ENCODE data around the gene RNF187.

Gene RNF187

DNA sequence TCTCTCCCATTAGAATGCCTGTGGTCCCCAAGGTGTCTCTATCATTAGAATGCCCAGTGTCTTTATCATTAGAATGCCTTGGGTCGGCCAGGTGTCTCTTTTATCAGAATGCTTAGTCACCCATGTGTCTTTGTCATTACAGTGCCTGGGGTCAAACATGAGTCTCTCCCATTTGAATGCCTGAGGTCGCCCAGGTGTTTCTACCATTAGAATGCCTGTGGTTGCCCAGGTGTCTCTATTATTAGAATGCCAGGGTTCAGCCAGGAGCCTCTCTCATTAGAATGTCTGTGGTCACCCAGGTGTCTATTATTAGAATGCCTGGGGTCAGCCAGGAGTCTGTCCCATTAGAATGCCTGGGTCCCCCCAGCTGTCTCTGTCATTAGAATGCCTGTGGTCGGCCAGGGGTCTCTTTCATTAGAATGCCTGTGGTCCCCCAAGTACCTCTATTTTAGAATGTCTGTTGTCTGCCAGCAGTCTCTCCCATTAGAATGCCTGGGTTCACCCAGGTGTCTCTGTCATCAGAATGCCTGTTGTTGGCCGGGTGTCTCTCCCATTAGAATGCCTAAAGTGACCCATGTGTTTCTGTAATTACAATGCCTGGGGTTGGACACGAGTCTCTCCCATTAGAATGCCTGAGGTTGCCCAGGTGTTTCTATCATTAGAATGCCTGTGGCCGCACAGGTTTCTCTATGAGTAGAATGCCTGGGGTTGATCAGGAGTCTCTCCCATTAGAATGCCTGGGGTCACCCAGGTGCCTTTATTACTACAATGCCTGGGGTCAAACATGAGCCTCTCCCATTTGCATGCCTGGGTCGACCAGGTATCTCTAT is 57.1 kb downstream of the RNF187 start:
- no peak for DNase-seq (ENCODE audit: low read depth)

DNA sequence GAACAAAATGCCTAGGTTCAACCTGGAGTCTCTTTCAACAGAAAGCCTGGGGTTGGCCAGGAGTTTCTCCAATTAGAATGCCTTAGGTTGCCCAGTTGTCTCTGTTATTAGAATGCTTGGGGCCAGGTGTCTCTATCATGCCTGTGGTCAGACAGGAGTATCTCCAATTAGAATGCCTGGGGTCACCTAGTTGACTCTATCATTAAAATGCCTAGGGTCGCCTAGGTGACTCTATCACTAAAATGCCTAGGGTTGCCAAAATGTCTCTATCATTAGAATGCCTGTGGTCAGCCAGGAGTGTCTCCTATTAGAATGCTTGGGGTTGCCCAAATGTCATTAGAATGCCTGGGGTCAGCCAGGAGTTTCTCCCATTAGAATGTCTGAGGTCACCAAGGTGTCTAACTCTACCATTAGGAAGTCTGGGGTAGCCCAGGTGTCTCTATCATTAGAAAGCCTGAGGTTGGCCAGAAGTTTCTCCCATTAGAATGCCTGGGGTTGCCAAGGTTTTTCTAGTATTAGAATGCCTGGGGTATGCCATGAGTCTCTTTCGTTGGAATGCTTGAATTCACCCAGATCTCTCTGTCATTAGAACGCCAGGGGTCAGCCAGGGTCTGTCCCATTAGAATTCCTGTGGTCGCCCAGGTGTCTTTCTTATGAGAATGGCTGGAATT is 57.9 kb downstream of the RNF187 start:
- no peak for DNase-seq (ENCODE audit: low read depth)

Data from GM04503 (cell line).